MM.1S (cell line): ENCODE measurements around the gene CRY1.

Experiments
- EZH2 ChIP-seq: fragments of 300-600 bp; sonication (generic); optimal IDR thresholded peaks from 2 replicates; pipeline ENCODE3; 2017; ENCODE audit warnings: low read depth, mild to moderate bottlenecking, antibody characterized with exemption, low read length, mixed read lengths
- EZH2phosphoT487 ChIP-seq: fragments of 300-600 bp; sonication (generic); IDR thresholded peaks from 2 replicates; pipeline ENCODE4 v1.6.1; 2018; ENCODE audit warnings: antibody characterized with exemption, low read length
- TF ChIP-seq, protein P1 (sequence below): fragments of 300-600 bp; sonication (generic); IDR thresholded peaks from 2 replicates; pipeline ENCODE4 v1.5.1; 2016; ENCODE audit warnings: antibody characterized with exemption, low read length, mixed read lengths

DNA sequence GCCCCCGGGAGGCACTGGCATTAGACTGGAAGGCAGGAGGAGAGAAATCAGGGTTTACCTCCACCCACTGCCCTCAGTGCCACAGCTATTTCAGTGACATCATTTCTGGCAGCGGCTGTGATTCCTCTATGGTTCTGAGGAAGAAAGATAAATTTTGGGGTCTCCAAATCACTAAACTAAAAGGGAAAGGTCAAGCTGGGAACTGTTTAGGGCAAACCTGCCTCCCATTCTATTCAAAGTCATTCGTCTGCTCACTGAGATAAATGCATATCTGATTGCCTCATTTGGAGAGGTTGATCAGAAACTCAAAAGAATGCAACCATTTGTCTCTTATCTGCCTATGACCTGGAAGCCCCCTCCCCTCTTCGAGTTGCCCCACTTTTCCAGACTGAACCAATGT, 14.0 kb upstream of the CRY1 start:
- TF ChIP-seq, protein P1, sequence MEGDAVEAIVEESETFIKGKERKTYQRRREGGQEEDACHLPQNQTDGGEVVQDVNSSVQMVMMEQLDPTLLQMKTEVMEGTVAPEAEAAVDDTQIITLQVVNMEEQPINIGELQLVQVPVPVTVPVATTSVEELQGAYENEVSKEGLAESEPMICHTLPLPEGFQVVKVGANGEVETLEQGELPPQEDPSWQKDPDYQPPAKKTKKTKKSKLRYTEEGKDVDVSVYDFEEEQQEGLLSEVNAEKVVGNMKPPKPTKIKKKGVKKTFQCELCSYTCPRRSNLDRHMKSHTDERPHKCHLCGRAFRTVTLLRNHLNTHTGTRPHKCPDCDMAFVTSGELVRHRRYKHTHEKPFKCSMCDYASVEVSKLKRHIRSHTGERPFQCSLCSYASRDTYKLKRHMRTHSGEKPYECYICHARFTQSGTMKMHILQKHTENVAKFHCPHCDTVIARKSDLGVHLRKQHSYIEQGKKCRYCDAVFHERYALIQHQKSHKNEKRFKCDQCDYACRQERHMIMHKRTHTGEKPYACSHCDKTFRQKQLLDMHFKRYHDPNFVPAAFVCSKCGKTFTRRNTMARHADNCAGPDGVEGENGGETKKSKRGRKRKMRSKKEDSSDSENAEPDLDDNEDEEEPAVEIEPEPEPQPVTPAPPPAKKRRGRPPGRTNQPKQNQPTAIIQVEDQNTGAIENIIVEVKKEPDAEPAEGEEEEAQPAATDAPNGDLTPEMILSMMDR: no peak
- no peak for TF ChIP-seq EZH2phosphoT487
- TF ChIP-seq EZH2: no peak
